KG1 (cell line): Measurements from ENCODE around the gene TRAF3.

ENCODE experiments used
- DNase-seq: peaks from one replicate; lab custom pipeline; 2025; lab: John Stamatoyannopoulos, UW

The TRAF3 gene

DNA sequence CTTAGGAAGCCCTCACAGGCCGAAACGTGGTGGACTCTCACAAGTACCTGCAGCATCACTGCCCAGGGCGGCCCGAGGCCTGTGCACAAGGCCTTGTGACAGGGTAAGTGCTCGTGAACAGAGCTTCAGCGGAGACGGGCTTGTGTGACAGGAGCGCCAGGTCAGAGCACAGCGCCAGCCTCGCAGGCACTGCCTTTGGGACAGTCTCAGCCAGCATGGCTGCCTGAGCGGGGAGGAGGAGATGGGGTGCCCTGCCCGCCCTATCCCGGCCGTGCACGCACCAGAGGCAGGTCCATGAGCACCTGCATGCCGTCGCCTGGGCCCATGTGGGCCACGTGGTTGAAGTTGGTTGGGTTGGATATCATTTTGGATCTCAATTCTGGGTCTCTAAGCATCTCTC, 162.1 kb downstream of the TRAF3 start:
- no peak for DNase-seq

DNA sequence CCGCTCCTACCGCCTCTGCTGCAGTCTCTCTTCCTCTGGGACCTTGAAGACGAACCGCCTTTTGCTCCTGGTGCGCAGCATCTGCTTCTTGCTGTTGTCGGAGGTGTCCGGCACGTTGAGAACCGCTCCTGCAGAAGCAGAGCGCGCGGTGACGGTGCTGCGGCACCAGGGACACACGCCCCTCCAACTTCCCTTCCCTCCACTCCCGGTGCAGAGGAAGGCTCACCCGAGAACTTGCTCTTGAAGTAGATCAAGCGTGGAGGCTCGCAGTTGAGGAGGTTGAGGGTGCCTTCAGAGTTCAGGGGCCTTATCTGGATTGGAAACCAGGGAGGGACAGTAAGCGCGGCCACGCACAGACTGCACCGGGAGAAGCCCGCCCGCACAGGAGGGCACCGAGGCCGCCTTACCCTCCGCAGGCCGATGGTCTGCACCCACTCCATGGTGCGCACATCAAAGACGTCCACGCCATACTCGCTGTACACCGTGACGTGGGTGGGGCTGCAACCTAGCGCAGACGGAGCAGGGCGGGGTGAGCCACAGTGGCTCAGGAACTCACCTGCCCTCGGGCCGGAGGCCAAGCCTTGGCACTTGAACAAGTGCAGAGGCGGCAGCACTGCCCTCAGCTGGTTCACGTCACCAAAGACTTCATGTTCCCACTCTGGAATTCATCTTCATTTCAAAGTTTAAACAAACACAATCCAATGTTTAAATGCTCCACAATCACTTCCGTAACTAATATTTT, 162.7 kb downstream of the TRAF3 start:
- no peak for DNase-seq

DNA sequence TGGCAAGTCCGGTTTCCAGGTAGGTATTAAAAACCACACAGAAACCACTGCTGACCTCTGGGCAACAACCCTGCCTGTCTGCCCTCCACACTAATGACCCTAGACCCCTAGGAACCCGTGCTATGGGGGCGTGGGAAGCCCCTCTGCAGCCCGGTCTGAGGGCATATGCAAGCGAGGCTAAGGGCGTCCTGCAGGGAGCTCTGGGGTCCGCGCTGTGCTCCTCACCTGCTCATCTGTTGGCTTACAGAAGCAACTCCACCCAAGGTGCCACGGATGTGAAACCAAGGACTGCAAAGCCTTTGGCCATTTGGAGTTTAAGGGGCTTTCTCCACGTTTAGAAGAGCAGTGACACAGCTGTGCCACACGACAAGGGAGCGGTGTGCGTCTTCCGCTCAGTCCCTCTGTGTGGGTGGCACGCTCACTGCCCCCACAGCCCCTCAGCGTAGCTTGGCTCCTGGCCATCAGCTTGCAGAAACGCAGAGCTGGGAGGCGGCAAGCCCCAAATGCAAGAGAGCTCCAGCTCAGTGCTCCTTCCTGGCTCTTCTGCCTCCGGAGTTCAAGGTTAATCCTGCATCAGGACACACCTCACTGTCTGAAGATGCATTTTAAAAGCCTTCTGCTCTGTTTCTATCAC, 163.6 kb downstream of the TRAF3 start:
- no peak for DNase-seq

DNA sequence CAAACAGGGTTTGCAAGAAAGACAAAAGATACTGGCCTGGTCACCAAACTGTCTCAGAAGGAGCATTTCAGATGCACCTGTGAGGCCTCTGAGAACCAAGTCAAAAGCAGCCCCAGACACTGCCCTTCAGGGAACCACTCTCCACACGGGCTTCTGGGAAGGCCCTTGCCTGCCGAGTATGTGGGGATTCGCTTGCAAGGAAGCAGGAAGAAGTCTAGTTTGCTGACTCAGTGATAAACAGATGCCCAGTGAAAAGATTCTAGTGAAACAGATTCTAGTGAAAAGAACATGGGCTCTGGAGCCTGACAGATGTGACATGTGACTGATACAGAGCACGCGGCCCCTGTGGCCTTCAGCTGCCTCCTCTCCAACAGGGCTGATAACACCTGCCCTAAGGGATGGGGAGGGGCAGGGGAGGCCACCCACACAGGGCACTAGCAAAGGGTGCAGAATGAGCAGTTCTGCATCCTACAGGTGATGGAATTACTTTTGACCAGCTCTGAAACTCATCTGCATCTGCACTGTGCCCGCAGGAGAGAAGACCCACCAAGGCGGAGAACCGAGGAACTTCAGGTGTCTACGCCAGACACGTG, 164.3 kb downstream of the TRAF3 start:
- DNase-seq: no peak

DNA sequence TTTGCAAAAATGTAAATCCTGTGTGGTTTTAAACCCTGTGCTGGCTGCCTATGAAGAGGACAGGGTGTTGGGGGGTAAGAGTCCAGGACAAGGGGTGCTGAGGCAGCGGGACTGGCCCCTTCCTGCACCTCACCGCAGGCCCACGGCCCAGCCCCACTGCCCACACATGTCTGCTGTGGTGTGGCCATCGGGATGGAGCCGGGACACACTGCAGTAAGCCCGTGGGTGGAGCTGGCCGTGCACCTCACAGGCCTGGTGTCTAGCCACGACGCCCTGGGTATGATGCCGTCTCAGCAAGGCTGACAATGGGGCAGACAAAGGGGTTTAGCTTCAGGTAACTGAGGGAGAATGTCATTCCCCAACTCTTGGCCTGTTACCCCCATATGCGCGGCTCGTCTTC, 164.8 kb downstream of the TRAF3 start:
- DNase-seq: no peak

DNA sequence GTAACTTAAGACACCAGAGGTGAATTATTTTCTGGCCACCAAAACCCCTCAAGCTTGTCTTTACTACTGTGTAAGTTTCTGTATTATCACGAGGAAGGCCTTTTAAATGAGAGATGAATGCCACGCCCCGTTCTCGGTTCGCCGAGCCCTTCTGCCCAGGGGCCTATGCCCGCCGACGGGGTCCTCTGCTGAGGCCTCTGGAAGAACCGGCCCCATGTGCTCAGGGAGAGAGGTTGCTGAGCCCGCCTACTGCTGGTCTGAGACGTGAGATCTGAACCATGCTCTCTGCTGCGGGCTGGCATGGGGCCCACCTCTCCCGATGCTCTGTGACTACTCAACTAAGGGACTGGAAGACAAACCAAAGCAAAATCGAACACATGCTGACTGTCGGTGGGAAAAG, 166.2 kb downstream of the TRAF3 start:
- DNase-seq: no peak

DNA sequence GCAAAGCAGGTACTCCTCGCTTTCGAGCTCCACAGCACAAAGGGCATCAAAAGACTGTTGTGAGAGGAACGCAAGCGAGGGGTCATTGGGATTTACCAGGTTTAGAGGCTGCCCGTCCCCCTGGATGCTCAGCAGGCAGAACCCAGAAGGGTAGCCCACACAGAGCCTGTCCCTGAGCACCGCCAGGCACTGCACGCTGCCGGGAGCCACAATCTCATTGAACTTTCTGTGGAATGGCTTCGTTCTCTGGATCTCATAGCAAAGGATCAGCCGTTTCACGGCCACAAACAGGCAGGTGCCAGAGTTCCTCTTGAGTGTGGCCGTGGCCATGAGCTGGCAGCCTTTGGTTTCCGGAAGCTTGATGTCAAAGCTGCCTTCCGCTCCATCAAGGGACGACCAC, 166.7 kb downstream of the TRAF3 start:
- DNase-seq: no peak

DNA sequence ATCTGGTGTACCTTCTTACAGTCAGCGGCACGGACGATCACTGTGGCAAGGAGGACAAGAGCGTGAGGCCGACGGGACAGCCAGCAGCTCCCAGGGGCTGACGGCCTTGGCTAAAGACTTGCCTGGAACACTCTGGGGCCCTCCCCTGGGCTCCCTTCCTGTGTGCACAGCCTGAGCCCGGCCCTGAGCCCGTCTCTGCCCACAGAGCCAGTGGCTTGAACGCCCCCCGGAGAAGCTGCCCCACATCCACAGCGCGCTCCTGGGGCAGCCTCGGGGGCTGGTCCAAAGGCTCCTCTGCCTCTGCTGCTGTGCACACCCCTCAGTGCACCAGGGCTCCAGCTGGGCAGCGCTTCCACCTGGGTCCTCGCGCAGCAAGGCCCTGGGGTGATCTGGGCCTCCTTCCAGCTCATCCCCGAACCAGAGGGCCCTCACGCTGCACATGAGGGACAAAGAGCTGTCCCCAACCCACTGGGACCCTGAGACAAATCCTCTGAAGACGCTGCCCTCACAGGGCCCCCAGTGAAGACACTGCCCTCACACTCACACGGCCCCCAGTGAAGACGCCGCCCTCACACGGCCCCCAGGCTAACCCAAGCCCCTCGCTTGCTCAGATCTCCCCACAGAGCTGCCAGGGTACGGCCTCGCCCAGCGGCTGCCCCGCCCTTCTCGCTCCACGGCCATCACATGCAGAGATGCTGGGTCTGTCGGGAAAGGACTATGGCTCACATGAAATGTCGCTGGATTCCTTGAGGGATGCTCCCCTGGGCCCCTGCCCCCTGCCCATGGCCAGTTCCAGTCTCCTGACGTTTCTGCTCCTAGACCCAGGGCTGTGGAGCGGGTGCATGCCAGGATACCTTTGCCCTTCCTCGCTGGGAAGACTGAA, 167.4 kb downstream of the TRAF3 start:
- no peak for DNase-seq

DNA sequence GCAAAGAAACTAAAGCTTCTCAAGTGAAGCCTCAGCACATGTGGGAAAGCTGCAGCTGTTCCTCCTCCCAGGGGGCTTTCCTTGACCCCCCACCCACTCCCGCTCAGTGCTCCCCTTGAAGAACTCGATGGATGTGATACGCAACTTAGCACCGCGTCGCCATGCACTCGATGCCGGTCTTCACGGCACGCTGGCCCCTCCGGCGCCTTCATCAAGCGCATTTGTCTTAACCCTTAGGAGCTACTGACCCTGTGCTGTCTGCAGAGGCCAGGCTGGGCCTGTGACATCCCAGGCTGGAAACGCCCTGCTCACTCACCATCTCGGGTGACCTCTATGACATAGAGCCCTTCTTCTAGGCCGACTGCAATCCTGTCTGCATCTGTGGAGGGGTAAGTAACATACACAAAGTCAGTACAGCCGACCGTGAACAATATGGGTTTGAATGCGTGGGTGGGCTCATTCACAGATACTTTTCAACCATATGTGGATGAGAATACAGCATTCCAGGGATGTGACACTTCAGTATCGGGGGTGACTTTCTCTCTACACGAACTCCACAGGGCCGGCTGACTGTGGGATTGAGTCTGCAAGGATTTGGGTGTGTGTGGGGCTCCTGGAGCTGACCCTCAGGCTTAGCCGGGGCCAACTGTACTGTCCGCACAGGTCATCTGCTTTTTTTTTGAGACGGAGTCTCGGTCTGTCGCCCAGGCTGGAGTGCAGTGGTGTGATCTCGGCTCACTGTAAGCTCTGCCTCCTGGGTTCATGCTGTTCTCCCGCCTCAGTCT, 168.3 kb downstream of the TRAF3 start:
- no peak for DNase-seq

DNA sequence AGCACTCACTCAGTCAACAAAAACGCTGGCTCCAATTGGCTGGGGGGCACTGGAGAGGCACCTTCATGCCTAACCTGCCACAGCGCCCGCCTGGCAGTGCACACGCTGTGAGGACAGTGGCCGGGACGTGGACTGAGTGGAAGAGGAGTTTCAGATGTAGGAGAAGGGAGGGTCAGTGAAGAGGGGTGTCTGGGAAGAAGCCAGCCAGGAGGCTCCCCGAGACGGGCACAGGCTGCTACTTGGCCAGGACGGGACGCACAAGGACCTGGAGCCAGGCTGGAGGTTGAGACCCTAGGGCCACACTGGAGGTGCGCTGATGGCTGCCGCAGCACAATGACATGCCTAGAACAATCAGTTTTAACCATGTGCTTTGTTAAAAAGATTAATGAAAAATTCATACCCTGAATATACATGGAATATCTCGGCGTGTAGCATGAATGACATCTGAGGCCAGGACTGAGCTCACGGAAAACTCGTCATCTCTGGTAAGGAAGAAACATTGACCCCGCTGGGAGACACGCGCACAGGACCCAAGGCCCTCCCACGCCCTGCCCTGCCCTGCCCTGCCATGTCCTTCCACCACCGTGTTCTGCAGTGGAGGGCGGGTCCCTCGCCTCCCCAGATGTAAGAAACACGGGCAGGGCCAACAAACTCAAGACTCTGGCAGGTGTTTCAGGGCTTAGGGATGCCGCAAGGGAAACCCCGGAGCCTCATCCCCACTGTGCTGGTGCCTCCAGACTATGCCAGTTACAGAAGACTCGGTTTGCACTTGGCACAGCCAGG, 170.3 kb downstream of the TRAF3 start:
- DNase-seq: no peak

DNA sequence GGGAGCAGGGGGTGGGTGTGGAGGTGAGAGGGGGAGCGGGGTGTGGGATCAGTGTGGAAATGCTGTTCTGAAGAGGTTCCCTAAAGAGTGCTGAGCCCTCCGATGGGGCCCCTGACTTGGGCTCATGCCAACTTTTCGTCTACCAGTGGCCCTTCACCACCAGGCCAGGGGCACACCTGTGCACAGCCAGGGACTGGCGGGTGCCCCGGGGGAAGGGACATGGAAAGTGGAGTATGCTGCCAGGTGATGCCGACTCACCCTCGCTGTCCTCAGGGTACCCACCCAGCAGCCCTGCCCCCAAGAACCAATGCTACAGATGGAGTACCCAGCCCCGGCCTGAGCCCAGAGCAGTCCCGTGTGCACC, 171.4 kb downstream of the TRAF3 start:
- no peak for DNase-seq

DNA sequence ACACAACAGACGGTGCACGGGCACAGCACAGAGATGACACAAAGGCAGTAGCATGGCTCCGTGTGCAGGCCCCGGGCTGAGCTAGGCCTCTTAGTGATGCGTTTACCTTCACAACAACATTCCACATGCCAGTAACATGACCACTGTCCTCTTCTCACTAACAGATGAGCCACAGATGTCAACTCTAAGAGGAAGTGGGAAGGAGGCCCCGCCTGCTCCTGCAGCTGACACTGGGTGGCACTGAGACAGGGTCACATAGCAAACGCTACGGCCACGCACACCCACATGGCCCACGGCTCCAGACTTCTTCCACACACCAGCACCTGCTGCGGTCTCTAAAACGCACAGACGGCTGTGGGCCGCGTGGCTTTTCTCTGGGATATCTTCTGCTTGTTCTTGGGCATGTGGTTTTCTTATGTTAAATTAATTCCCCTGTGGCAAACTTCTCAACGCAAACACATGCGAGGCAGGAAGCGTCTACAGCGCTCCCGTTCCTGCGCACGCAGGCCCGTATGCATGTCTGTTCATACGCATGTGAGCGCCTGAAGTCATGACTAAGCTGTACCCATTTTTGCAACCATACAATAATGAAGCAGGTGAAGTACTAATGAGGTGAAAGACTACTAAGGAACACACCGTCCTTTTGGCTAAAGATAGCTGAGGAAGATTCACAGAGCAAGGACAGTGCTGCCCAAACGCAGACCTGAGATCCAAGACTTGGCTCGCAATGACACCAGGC, 172.0 kb downstream of the TRAF3 start:
- DNase-seq: no peak

DNA sequence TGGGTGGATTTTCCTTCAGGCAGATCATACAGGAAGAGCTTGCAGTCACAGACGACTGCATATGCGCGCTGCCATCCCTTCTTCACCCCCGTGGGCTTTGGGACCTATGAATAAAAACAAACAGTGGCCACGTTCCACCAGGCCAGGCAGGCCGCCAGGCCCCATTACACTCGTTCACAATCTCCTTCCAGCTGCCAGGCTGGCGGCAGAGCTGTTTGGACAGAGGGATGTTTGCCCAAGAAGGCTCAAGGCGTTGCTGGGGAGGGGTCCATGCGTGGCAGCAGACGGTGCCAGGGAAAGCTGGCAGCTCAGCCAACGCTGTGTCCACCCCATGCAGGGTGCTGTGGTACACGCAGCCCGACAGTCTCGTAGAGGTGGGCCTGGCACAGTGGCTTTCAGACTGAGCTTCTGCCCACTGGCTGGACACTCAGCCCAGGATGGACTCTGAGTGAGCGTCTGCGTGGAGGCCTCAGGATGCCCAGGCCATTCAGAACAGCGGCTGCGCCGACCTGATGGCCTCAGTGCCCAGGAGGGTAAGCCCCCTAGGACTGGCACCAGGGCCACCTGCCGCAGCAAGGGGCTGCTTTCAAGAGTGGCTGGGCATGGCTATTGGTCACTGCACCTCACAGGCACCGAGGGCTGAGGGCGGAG, 172.7 kb downstream of the TRAF3 start:
- DNase-seq: no peak

DNA sequence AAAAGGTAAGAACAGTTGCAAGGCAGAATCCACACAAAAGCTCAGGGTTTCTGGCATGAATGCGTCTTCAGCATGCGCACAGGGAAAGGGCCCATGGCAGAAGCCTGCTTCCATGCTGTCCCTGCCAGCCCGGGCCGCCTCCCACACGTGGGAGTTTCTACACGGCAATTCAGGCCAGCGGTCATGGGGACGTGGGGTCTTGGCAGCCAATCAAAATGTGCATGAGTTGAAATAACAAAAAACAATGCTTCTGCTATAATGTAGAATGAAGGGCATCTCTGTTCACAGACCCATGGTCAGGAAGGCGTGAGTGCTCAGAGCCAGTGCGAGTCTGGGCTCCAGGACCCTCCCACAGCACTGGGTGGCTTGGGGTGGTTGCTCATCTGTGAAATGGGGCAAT, 173.8 kb downstream of the TRAF3 start:
- DNase-seq: no peak

DNA sequence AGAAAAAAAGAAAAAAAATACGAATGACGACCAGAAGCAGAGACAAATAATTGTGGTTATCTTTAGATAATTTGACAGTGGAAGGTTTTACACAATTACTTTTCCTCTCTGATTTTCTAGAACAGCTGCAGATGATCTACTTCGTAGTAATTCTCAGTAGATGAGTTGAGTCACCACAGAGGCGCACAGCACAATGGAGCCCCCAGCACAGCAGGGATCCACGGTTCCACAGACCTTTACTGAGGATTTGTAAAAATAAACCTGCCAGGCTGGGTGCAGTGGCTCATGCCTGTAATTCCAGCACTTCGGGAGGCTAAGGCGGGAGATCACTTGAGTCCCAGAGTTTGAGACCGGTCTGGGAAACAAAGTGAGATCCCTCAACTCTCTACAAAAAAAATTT, 174.6 kb downstream of the TRAF3 start:
- no peak for DNase-seq

DNA sequence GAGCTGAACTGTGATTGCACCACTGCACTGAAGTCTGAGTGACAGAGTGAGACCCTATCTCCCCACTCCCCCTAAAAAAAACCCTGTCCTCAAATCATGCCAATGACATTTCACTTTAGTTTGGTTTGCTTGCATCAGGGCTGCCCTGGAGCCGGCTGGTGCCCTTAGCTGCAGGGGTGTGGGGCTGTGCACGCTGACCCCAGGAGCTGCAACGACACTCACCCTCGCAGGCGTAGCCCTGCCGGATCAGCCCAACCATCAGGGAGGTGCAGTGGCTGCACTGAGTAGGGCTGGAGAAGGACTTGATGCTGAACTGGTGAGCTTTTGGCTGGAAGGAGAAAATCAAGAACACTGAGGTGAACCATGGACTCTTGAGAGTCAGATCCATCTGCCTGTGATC, 175.0 kb downstream of the TRAF3 start:
- no peak for DNase-seq

DNA sequence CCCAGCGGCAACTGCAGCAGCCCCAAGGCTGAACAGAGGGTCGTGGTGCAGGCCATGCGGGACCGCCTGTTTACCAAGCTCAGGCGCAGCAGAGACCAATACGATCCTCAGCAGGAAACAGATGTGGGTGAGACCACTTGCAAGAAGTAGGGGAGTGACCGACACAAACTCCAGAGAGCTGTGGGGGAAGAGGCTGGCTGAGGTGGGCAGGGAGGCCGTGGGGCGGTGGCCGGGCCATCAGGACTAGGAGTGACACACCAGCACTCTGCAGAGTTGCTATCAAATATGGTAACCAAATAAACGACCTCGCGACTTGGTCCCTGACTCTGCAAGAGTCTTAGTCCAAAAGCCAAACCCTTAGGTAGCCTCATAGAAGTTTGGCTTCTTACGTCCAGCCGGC, 175.9 kb downstream of the TRAF3 start:
- DNase-seq: no peak

DNA sequence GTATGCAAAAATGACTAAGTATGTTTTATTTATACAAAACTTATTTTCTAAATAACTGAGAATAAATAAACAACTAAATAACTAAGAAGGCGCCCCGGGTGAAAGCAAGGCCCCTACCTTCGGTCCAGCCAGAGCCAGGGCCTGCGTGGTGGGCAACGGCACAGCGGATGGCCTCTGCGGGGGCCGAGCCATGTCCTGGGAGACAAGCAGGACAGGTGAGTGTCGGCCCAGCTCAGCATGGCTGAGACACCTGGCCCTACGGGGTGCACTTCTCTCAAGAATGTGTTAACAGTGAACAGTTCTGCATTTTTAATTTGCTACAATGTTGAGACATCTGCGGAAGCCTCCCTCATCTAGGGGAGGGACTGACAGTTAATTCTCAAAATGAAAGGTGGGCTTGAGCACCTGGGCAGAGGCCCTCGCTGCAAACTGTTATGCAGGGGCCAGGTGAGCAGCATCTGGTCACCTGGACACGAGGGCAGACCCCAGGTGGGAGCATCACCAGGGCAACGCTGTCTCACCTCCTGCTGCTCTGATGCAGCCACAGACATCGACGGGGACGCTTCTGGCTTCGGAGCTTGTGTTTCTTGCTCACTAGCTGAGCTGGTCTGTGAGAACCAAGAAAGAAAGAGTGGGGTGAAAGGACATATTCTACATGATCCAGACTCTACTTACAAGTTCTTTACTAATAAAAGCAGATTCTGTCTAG, 177.0 kb downstream of the TRAF3 start:
- DNase-seq: no peak
